HEK293 (cell line): ENCODE results near the gene ZNF319.

ENCODE experiments used
- CTCF ChIA-PET: fragments of 350-600 bp; formaldehyde crosslinking; extraction: SDS; loops from one replicate; lab custom pipeline; 2021; ENCODE audit warnings: antibody characterized with exemption; lab: Yijun Ruan, JAX
- POLR2A ChIA-PET: fragments of 300-600 bp; formaldehyde crosslinking; extraction: SDS; loops from one replicate; lab custom pipeline; 2020; ENCODE audit warnings: antibody characterized with exemption, inconsistent platforms; lab: Yijun Ruan, JAX
- H3K27ac ChIP-seq: fragments of 200-500 bp; sonication (Bioruptor generic); 2 replicates; pipeline ENCODE4 v1.5.1; 2014; ENCODE audit warnings: low read depth, low read length, control low read depth, inconsistent platforms; ENCODE audit errors: extremely low read depth
- H3K36me3 ChIP-seq, 2 experiments: fragments of 200-500 bp in 1 of 2; sonication (Bioruptor generic) in 1 of 2; 1 replicate in 1 of 2; 2 replicates in 1 of 2; pipeline ENCODE4 v1.5.1; 2014 to 2017; ENCODE audit warnings: inconsistent platforms in 2 of 2, low read length in 2 of 2; ENCODE audit not compliant: control insufficient read depth in 2 of 2, insufficient read depth in 1 of 2
- H3K4me1 ChIP-seq: fragments of 200-500 bp; sonication (Bioruptor generic); 2 replicates; pipeline ENCODE4 v1.5.1; 2014; ENCODE audit warnings: mild to moderate bottlenecking, low read length, inconsistent platforms; ENCODE audit not compliant: control insufficient read depth, insufficient read depth
- H3K4me3 ChIP-seq: 2 replicates; pipeline ENCODE4 v1.5.1; 2011; ENCODE audit warnings: low read depth, mild to moderate bottlenecking, control low read depth, low read length, moderate library complexity
- H3K9me3 ChIP-seq: fragments of 200-500 bp; sonication (Bioruptor generic); 2 replicates; pipeline ENCODE4 v1.5.1; 2014; ENCODE audit warnings: low read depth, low read length, inconsistent platforms; ENCODE audit not compliant: control insufficient read depth, insufficient read depth
- KLF1 ChIP-seq: fragments of 450-650 bp; formaldehyde crosslinking; IDR thresholded peaks from 2 replicates; pipeline ENCODE4 v1.5.1; 2016; ENCODE audit warnings: missing biosample characterization, missing genetic modification characterization
- SP3 ChIP-seq: fragments of 450-650 bp; formaldehyde crosslinking; IDR thresholded peaks from 2 replicates; pipeline ENCODE4 v1.5.1; 2016; ENCODE audit warnings: missing biosample characterization, missing genetic modification characterization
- ZNF596 ChIP-seq: fragments of 450-650 bp; IDR thresholded peaks from 2 replicates; pipeline ENCODE4 v1.5.0; 2018; ENCODE audit warnings: missing biosample characterization, mild to moderate bottlenecking, missing genetic modification characterization, moderate library complexity
- ZNF660 ChIP-seq: fragments of 450-650 bp; IDR thresholded peaks from 2 replicates; pipeline ENCODE4 v1.5.1; 2018; ENCODE audit warnings: missing biosample characterization, mild to moderate bottlenecking, missing genetic modification characterization
- TF ChIP-seq, protein P1 (sequence below): fragments of 450-650 bp; IDR thresholded peaks from 2 replicates; pipeline ENCODE4 v1.5.1; 2018; ENCODE audit warnings: missing biosample characterization, missing genetic modification characterization
- TF ChIP-seq, protein P2 (sequence below): IDR thresholded peaks from 2 replicates; pipeline ENCODE4 v1.6.1; 2011; ENCODE audit warnings: mild to moderate bottlenecking, low read depth, low read length, borderline replicate concordance
- TF ChIP-seq, protein P3 (sequence below): fragments of 450-650 bp; formaldehyde crosslinking; IDR thresholded peaks from 2 replicates; pipeline ENCODE4 v1.5.1; 2017; ENCODE audit warnings: missing biosample characterization, mild to moderate bottlenecking, missing genetic modification characterization, moderate library complexity
- TF ChIP-seq, protein P4 (sequence below): fragments of 450-650 bp; formaldehyde crosslinking; IDR thresholded peaks from 2 replicates; pipeline ENCODE4 v1.5.1; 2016; ENCODE audit warnings: missing biosample characterization, missing genetic modification characterization, borderline replicate concordance
- TF ChIP-seq, protein P5 (sequence below): fragments of 450-650 bp; formaldehyde crosslinking; IDR thresholded peaks from 2 replicates; pipeline ENCODE4 v1.5.1; 2016; ENCODE audit warnings: missing biosample characterization, missing genetic modification characterization, borderline replicate concordance
- TF ChIP-seq, protein P6 (sequence below): fragments of 450-650 bp; formaldehyde crosslinking; IDR thresholded peaks from 2 replicates; pipeline ENCODE4 v1.5.1; 2016; ENCODE audit warnings: missing biosample characterization, missing genetic modification characterization

Gene ZNF319

DNA sequence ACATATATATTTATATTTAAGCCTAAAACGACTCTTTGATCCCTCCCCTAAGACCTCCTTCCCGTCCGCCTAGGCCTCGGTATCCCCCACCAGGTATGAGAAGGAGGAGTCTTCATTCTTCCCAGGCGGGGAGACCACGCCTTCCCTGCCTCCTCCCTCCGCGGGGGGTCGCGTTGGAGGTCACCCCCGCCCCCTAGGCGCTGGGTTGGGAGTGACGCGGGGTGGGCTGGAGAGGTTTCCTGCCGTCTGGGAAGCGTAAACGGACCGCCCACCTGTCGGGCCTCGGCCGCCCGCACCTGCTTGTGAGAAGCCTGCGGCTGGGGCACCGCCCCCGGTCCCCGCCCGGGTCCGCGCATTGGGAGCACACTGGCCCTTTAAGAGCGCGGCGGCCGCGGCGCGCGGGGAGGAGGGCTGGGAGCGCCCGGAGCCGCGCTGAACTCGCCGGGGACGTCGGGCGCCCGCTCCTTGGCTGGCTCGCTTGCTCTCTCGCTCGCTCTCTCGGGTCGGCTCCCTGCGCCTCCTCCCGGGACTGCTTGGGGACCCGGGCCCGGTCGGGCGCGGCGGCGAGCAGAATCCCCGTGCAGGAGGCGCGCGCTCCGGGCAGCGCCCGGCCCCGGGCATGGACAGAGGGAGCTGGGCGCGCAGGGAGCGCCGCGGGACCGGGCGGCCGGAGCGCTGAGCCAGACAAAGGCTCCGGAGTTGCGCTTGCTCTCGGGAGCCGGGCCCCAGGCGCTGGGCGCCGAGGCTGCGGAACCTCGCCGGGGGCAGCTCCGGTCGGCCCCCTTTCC, 25.1 kb upstream of the ZNF319 start, which contains the start of gene MMP15 (continued):
- TF ChIP-seq ZNF596 (tag by site-specific recombination): peak; percentile 65; the same call in 1 of the 2 replicates
- TF ChIP-seq, protein P1, sequence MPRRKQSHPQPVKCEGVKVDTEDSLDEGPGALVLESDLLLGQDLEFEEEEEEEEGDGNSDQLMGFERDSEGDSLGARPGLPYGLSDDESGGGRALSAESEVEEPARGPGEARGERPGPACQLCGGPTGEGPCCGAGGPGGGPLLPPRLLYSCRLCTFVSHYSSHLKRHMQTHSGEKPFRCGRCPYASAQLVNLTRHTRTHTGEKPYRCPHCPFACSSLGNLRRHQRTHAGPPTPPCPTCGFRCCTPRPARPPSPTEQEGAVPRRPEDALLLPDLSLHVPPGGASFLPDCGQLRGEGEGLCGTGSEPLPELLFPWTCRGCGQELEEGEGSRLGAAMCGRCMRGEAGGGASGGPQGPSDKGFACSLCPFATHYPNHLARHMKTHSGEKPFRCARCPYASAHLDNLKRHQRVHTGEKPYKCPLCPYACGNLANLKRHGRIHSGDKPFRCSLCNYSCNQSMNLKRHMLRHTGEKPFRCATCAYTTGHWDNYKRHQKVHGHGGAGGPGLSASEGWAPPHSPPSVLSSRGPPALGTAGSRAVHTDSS (tag by site-specific recombination): no peak
- TF ChIP-seq, protein P2, sequence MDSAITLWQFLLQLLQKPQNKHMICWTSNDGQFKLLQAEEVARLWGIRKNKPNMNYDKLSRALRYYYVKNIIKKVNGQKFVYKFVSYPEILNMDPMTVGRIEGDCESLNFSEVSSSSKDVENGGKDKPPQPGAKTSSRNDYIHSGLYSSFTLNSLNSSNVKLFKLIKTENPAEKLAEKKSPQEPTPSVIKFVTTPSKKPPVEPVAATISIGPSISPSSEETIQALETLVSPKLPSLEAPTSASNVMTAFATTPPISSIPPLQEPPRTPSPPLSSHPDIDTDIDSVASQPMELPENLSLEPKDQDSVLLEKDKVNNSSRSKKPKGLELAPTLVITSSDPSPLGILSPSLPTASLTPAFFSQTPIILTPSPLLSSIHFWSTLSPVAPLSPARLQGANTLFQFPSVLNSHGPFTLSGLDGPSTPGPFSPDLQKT: no peak
- TF ChIP-seq, protein P3, sequence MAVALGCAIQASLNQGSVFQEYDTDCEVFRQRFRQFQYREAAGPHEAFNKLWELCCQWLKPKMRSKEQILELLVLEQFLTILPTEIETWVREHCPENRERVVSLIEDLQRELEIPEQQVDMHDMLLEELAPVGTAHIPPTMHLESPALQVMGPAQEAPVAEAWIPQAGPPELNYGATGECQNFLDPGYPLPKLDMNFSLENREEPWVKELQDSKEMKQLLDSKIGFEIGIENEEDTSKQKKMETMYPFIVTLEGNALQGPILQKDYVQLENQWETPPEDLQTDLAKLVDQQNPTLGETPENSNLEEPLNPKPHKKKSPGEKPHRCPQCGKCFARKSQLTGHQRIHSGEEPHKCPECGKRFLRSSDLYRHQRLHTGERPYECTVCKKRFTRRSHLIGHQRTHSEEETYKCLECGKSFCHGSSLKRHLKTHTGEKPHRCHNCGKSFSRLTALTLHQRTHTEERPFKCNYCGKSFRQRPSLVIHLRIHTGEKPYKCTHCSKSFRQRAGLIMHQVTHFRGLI (tag by site-specific recombination): peak; percentile 70; the same call in 1 of the 2 replicates

DNA sequence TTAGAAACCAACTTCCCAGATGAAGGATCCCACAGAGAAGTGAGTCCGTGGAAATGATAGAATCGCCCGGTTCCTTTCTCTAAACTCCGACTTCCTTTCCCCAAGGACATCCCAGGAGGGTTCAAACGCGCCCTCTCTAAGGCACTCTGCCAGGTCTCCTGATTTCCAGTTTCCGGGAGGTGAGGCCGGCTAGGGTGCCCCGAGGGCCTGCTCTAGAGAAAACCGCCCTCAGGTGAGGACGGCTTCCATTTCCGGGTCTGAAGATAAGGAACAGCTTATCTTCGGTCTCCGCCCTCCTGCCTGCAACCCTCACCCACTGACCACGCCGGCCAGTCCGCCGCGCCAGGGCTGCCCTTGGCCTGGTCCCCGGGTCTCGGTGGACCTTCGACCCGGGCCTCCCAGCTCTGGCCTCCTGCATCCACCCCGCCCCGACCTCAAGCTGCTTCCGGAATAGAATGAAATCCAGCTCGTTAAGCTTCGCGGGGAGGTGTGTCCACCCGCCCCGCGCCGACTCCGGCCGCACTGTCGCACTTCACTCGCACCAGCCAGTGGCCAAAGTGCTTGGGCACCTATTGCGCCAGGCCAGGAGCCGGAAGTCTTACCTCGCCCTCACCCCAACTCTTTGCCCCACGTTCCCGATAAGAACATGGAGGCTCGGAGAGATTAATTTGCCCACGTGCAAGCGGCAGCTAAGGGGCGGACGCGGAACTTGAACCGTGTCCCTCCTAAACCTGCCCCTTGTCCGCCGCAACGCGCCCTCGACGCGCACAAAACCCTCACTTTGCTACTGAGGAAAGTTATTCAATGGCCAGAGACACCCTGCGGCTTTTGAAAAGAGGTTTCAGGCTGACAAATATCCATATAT, 24.2 kb upstream of the ZNF319 start:
- ChIA-PET CTCF (interaction anchor here (0.6 to 4.1 kb wide), 5 partner anchors 8 to 103 kb away, joined by 3 to 41 read pairs (median 5); no protein-coding TSS in a partner anchor), POLR2A (interaction anchor here (0.6 to 7.9 kb wide), 6 partner anchors 12 to 290 kb away, joined by 3 to 51 read pairs (median 4); partner anchors contain the start of genes CFAP20 and KATNB1)
- Histone ChIP-seq H3K9me3 (no peaks in the 10 kb centered on the region), H3K36me3 (peaks cover 0 to 16% of the 10 kb centered on the region in 2 experiments; a peak in 1 of 3 replicates), H3K4me3 (no peak overlapping the region; the same call in 1 of the 2 replicates), H3K27ac (peak overlapping the region; percentile 29; the same call in 1 of the 2 replicates), H3K4me1 (peaks cover 16% of the 10 kb centered on the region)
- TF ChIP-seq, protein P4, sequence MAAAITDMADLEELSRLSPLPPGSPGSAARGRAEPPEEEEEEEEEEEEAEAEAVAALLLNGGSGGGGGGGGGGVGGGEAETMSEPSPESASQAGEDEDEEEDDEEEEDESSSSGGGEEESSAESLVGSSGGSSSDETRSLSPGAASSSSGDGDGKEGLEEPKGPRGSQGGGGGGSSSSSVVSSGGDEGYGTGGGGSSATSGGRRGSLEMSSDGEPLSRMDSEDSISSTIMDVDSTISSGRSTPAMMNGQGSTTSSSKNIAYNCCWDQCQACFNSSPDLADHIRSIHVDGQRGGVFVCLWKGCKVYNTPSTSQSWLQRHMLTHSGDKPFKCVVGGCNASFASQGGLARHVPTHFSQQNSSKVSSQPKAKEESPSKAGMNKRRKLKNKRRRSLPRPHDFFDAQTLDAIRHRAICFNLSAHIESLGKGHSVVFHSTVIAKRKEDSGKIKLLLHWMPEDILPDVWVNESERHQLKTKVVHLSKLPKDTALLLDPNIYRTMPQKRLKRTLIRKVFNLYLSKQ: no peak
- TF ChIP-seq, protein P5, sequence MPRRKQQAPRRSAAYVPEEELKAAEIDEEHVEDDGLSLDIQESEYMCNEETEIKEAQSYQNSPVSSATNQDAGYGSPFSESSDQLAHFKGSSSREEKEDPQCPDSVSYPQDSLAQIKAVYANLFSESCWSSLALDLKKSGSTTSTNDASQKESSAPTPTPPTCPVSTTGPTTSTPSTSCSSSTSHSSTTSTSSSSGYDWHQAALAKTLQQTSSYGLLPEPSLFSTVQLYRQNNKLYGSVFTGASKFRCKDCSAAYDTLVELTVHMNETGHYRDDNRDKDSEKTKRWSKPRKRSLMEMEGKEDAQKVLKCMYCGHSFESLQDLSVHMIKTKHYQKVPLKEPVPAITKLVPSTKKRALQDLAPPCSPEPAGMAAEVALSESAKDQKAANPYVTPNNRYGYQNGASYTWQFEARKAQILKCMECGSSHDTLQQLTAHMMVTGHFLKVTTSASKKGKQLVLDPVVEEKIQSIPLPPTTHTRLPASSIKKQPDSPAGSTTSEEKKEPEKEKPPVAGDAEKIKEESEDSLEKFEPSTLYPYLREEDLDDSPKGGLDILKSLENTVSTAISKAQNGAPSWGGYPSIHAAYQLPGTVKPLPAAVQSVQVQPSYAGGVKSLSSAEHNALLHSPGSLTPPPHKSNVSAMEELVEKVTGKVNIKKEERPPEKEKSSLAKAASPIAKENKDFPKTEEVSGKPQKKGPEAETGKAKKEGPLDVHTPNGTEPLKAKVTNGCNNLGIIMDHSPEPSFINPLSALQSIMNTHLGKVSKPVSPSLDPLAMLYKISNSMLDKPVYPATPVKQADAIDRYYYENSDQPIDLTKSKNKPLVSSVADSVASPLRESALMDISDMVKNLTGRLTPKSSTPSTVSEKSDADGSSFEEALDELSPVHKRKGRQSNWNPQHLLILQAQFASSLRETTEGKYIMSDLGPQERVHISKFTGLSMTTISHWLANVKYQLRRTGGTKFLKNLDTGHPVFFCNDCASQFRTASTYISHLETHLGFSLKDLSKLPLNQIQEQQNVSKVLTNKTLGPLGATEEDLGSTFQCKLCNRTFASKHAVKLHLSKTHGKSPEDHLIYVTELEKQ: no peak
- TF ChIP-seq KLF1 (tag by site-specific recombination) (peak; percentile 47), SP3 (no peak), ZNF660 (tag by site-specific recombination) (no peak)
- TF ChIP-seq, protein P6, sequence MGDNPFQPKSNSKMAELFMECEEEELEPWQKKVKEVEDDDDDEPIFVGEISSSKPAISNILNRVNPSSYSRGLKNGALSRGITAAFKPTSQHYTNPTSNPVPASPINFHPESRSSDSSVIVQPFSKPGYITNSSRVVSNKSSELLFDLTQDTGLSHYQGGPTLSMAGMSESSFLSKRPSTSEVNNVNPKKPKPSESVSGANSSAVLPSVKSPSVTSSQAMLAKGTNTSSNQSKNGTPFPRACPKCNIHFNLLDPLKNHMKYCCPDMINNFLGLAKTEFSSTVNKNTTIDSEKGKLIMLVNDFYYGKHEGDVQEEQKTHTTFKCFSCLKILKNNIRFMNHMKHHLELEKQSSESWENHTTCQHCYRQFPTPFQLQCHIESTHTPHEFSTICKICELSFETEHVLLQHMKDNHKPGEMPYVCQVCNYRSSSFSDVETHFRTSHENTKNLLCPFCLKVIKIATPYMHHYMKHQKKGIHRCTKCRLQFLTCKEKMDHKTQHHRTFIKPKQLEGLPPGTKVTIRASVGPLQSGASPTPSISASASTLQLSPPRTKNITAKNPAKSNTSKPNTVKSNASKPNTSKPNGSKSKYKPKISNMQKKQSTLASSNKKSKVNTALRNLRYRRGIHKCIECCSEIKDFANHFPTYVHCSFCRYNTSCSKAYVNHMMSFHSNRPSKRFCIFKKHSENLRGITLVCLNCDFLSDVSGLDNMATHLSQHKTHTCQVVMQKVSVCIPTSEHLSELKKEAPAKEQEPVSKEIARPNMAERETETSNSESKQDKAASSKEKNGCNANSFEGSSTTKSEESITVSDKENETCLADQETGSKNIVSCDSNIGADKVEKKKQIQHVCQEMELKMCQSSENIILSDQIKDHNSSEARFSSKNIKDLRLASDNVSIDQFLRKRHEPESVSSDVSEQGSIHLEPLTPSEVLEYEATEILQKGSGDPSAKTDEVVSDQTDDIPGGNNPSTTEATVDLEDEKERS: no peak
